HEK293T (cell line): ENCODE results near the gene CCDC57.

ENCODE experiments used
- FOXA1 ChIP-seq: fragments of 450-650 bp; IDR thresholded peaks from 2 replicates; pipeline ENCODE4 v1.6.1; 2016; ENCODE audit warnings: mild to moderate bottlenecking
- FOXK2 ChIP-seq: fragments of 450-650 bp; IDR thresholded peaks from 2 replicates; pipeline ENCODE4 v1.6.1; 2016; ENCODE audit warnings: mild to moderate bottlenecking
- LEF1 ChIP-seq: fragments of 450-650 bp; IDR thresholded peaks from 2 replicates; pipeline ENCODE4 v1.6.1; 2017; ENCODE audit warnings: mild to moderate bottlenecking, borderline replicate concordance
- SP1 ChIP-seq: fragments of 450-650 bp; IDR thresholded peaks from 2 replicates; pipeline ENCODE4 v1.6.1; 2017
- SUZ12 ChIP-seq: fragments of 450-650 bp; IDR thresholded peaks from 2 replicates; pipeline ENCODE4 v1.6.1; 2016; ENCODE audit warnings: mild to moderate bottlenecking
- ZNF384 ChIP-seq: fragments of 450-650 bp; IDR thresholded peaks from 2 replicates; pipeline ENCODE4 v1.6.1; 2016

- TF ChIP-seq FOXK2 (no peak), SUZ12 (no peak), SP1 (no peak), ZNF384 (no peak), FOXA1 (no peak), LEF1 (no peak)
Measured at GRCh38 chr17:82171750-82172375, 40.8 kb downstream of the CCDC57 start.
